Skeletal muscle satellite cell (primary cell): ENCODE measurements around the gene TAX1BP3.

Experiments
- H3K27me3 ChIP-seq: 2 replicates; pipeline ENCODE4 v1.7.0; 2013; ENCODE audit warnings: low read length; ENCODE audit not compliant: control insufficient read depth, insufficient read depth
- H3K36me3 ChIP-seq: 2 replicates; pipeline ENCODE4 v1.7.0; 2013; ENCODE audit warnings: mild to moderate bottlenecking, control low read depth, low read length; ENCODE audit not compliant: insufficient read depth
- H3K4me1 ChIP-seq: 2 replicates; pipeline ENCODE4 v1.7.0; 2013; ENCODE audit warnings: low read length; ENCODE audit not compliant: control insufficient read depth, insufficient read depth
- H3K4me2 ChIP-seq: 2 replicates; pipeline ENCODE4 v1.7.0; 2013; ENCODE audit warnings: mild to moderate bottlenecking, low read length
- H3K4me3 ChIP-seq: 2 replicates; pipeline ENCODE4 v1.7.0; 2013; ENCODE audit warnings: low read length
- H3K9ac ChIP-seq: 2 replicates; pipeline ENCODE4 v1.7.0; 2013; ENCODE audit warnings: mild to moderate bottlenecking, low read depth, low read length, moderate library complexity
- H3K9me3 ChIP-seq: replicated peaks from 2 replicates; pipeline ENCODE4 v1.7.0; 2013; ENCODE audit warnings: mild to moderate bottlenecking, control low read depth, low read length

TAX1BP3 gene

GRCh38 chr17:3695723-3696411 lies 27.5 kb upstream of the TAX1BP3 start, which contains the start of gene P2RX5:
TSS of gene P2RX5 (minus strand) at chr17:3696155. CDS start at chr17:3696005, 150 bp downstream.
- peaks cover 3% of the 10 kb centered on the region for H3K9me3 ChIP-seq
- no peaks in the 10 kb centered on the region for H3K36me3 ChIP-seq
- no peaks in the 10 kb centered on the region for H3K27me3 ChIP-seq
- H3K4me1 ChIP-seq, result peaks cover 20% of the 10 kb centered on the region
- peak within 1 kb of the TSS; percentile 86 for H3K4me3 ChIP-seq
- H3K9ac ChIP-seq, result peak within 1 kb of the TSS; percentile 69
- peak within 1 kb of the TSS; percentile 100 for H3K4me2 ChIP-seq

- Histone ChIP-seq H3K4me2 (peak overlapping the region; percentile 100), H3K9me3 (peaks cover 3% of the 10 kb centered on the region), H3K9ac (peak overlapping the region; percentile 69), H3K36me3 (no peaks in the 10 kb centered on the region), H3K4me1 (peaks cover 20% of the 10 kb centered on the region), H3K27me3 (no peaks in the 10 kb centered on the region), H3K4me3 (peak overlapping the region; percentile 86)
These were observed 26.8 kb upstream of the TAX1BP3 start for GRCh38 chr17:3695129-3695722.

GRCh38 chr17:3693829-3694231 lies 25.5 kb upstream of the TAX1BP3 start:
- Histone ChIP-seq H3K36me3 (no peaks in the 10 kb centered on the region), H3K9me3 (peaks cover 3% of the 10 kb centered on the region), H3K4me2 (no peak overlapping the region), H3K27me3 (no peaks in the 10 kb centered on the region), H3K4me3 (no peak overlapping the region), H3K4me1 (peaks cover 20% of the 10 kb centered on the region), H3K9ac (no peak overlapping the region)

GRCh38 chr17:3693141-3693540 lies 24.8 kb upstream of the TAX1BP3 start:
- no peaks in the 10 kb centered on the region for H3K27me3 ChIP-seq
- H3K36me3 ChIP-seq, result no peaks in the 10 kb centered on the region
- peaks cover 2% of the 10 kb centered on the region for H3K9me3 ChIP-seq
- H3K9ac ChIP-seq, result no peak overlapping the region
- no peak overlapping the region for H3K4me3 ChIP-seq
- peaks cover 20% of the 10 kb centered on the region for H3K4me1 ChIP-seq
- no peak overlapping the region for H3K4me2 ChIP-seq

GRCh38 chr17:3692346-3692745 lies 24.0 kb upstream of the TAX1BP3 start:
- no peaks in the 10 kb centered on the region for H3K27me3 ChIP-seq
- H3K4me3 ChIP-seq, result no peak overlapping the region
- no peak overlapping the region for H3K4me2 ChIP-seq
- H3K9me3 ChIP-seq, result no peaks in the 10 kb centered on the region
- no peak overlapping the region for H3K9ac ChIP-seq
- no peaks in the 10 kb centered on the region for H3K36me3 ChIP-seq
- peaks cover 20% of the 10 kb centered on the region for H3K4me1 ChIP-seq

GRCh38 chr17:3691617-3692067 lies 23.3 kb upstream of the TAX1BP3 start:
- no peak overlapping the region for H3K4me3 ChIP-seq
- H3K4me1 ChIP-seq, result peaks cover 18% of the 10 kb centered on the region
- no peak overlapping the region for H3K4me2 ChIP-seq
- H3K9ac ChIP-seq, result no peak overlapping the region
- no peaks in the 10 kb centered on the region for H3K27me3 ChIP-seq
- H3K9me3 ChIP-seq, result no peaks in the 10 kb centered on the region
- no peaks in the 10 kb centered on the region for H3K36me3 ChIP-seq

GRCh38 chr17:3690094-3690715 lies 21.8 kb upstream of the TAX1BP3 start:
- Histone ChIP-seq H3K9ac (no peak overlapping the region), H3K27me3 (peaks cover under 1% of the 10 kb centered on the region), H3K4me3 (no peak overlapping the region), H3K4me2 (no peak overlapping the region), H3K36me3 (no peaks in the 10 kb centered on the region), H3K4me1 (peaks cover 9% of the 10 kb centered on the region), H3K9me3 (no peaks in the 10 kb centered on the region)

GRCh38 chr17:3689262-3690093 lies 21.1 kb upstream of the TAX1BP3 start:
- Histone ChIP-seq H3K9me3 (no peaks in the 10 kb centered on the region), H3K4me2 (no peak overlapping the region), H3K27me3 (peaks cover 3% of the 10 kb centered on the region), H3K36me3 (no peaks in the 10 kb centered on the region), H3K4me3 (no peak overlapping the region), H3K9ac (no peak overlapping the region), H3K4me1 (peaks cover 2% of the 10 kb centered on the region)

GRCh38 chr17:3688852-3689261 lies 20.5 kb upstream of the TAX1BP3 start:
- no peaks in the 10 kb centered on the region for H3K9me3 ChIP-seq
- H3K4me2 ChIP-seq, result no peak overlapping the region
- H3K27me3 ChIP-seq, result peaks cover 3% of the 10 kb centered on the region
- H3K9ac ChIP-seq, result no peak overlapping the region
- no peaks in the 10 kb centered on the region for H3K4me1 ChIP-seq
- no peak overlapping the region for H3K4me3 ChIP-seq
- H3K36me3 ChIP-seq, result no peaks in the 10 kb centered on the region

- H3K9me3 ChIP-seq, result no peaks in the 10 kb centered on the region
- H3K36me3 ChIP-seq, result no peaks in the 10 kb centered on the region
- no peak overlapping the region for H3K4me2 ChIP-seq
- no peak overlapping the region for H3K9ac ChIP-seq
- H3K4me3 ChIP-seq, result no peak overlapping the region
- H3K27me3 ChIP-seq, result peaks cover 3% of the 10 kb centered on the region
- H3K4me1 ChIP-seq, result no peaks in the 10 kb centered on the region
These were observed 19.7 kb upstream of the TAX1BP3 start for GRCh38 chr17:3688027-3688553.

- H3K9me3 ChIP-seq, result no peaks in the 10 kb centered on the region
- H3K9ac ChIP-seq, result no peak overlapping the region
- no peaks in the 10 kb centered on the region for H3K4me1 ChIP-seq
- no peaks in the 10 kb centered on the region for H3K36me3 ChIP-seq
- H3K27me3 ChIP-seq, result peaks cover 3% of the 10 kb centered on the region
- H3K4me3 ChIP-seq, result no peak overlapping the region
- H3K4me2 ChIP-seq, result no peak overlapping the region
These were observed 16.8 kb upstream of the TAX1BP3 start for GRCh38 chr17:3685174-3685573.
